Mucosa of stomach (tissue), 1 donor: ENCODE measurements around the gene DPM2.

Source experiments
- H3K27me3 ChIP-seq: one replicate; pipeline ENCODE4 v1.7.0; 2013; ENCODE audit warnings: mild to moderate bottlenecking, low read length; ENCODE audit not compliant: control insufficient read depth, insufficient read depth
- H3K36me3 ChIP-seq: one replicate; pipeline ENCODE4 v1.7.0; 2013; ENCODE audit warnings: low read length; ENCODE audit not compliant: control insufficient read depth, insufficient read depth
- H3K4me1 ChIP-seq: one replicate; pipeline ENCODE4 v1.7.0; 2013; ENCODE audit warnings: mild to moderate bottlenecking, low read length; ENCODE audit not compliant: control insufficient read depth, insufficient read depth
- H3K4me3 ChIP-seq: one replicate; pipeline ENCODE4 v1.7.0; 2013; ENCODE audit warnings: low read length
- H3K9ac ChIP-seq: one replicate; pipeline ENCODE4 v1.7.0; 2013; ENCODE audit warnings: mild to moderate bottlenecking, low read length, moderate library complexity
- H3K9me3 ChIP-seq: one replicate; pipeline ENCODE4 v1.7.0; 2013; ENCODE audit warnings: mild to moderate bottlenecking, low read length, moderate library complexity; ENCODE audit not compliant: control insufficient read depth
- donor health status: Pancreatic carcinoma.

DPM2 gene

GRCh38 chr9:127890053-127890452 lies 47.6 kb downstream of the DPM2 start:
- no peaks in the 10 kb centered on the region for H3K9me3 ChIP-seq
- no peak overlapping the region for H3K9ac ChIP-seq
- H3K36me3 ChIP-seq: peaks cover 24% of the 10 kb centered on the region
- H3K4me1 ChIP-seq: peaks cover 6% of the 10 kb centered on the region
- no peak overlapping the region for H3K4me3 ChIP-seq
- H3K27me3 ChIP-seq: no peaks in the 10 kb centered on the region

GRCh38 chr9:127887792-127888191 lies 49.9 kb downstream of the DPM2 start:
- Histone ChIP-seq H3K9me3 (no peaks in the 10 kb centered on the region), H3K36me3 (peaks cover 5% of the 10 kb centered on the region), H3K4me1 (peaks cover 18% of the 10 kb centered on the region), H3K27me3 (no peaks in the 10 kb centered on the region), H3K4me3 (no peak overlapping the region), H3K9ac (no peak overlapping the region)

- Histone ChIP-seq H3K4me3 (no peak overlapping the region), H3K4me1 (peaks cover 18% of the 10 kb centered on the region), H3K9ac (no peak overlapping the region), H3K36me3 (peaks cover 4% of the 10 kb centered on the region), H3K9me3 (no peaks in the 10 kb centered on the region), H3K27me3 (no peaks in the 10 kb centered on the region)
These were observed 51.2 kb downstream of the DPM2 start for GRCh38 chr9:127886401-127886972.

- no peak overlapping the region for H3K9ac ChIP-seq
- no peaks in the 10 kb centered on the region for H3K27me3 ChIP-seq
- peaks cover 4% of the 10 kb centered on the region for H3K36me3 ChIP-seq
These were observed 52.0 kb downstream of the DPM2 start for GRCh38 chr9:127885508-127886281.

More at GRCh38 chr9:127885508-127886281, 52.0 kb downstream of the DPM2 start:
- Histone ChIP-seq H3K9me3 (no peaks in the 10 kb centered on the region), H3K4me1 (peaks cover 18% of the 10 kb centered on the region), H3K4me3 (no peak overlapping the region)
